ENCODE results near the gene ST6GALNAC4.

The ST6GALNAC4 gene

GRCh38 chr9:127930231-127931091, 13.6 kb upstream of the ST6GALNAC4 start, which contains the start of gene PIP5KL1:
Gene PIP5KL1, minus strand, starts transcription at chr9:127930777. Its CDS starts 25 bp downstream, at chr9:127930752.
- H3K4me3 ChIP-seq (ENCODE audit: low read depth, low read length) = peak within 1 kb of the TSS; percentile 64
- TF ChIP-seq CTCF (IDR thresholded peaks at IDR 0.05; ENCODE audit: borderline replicate concordance, insufficient read depth, low read depth, low read length) = no peak

- H3K4me3 ChIP-seq (ENCODE audit: low read depth, low read length) = no peak overlapping the region
- TF ChIP-seq CTCF (IDR thresholded peaks at IDR 0.05; ENCODE audit: borderline replicate concordance, insufficient read depth, low read depth, low read length) = no peak
Measured at GRCh38 chr9:127929625-127929979, 12.8 kb upstream of the ST6GALNAC4 start.

GRCh38 chr9:127928676-127929624, 12.1 kb upstream of the ST6GALNAC4 start:
- TF ChIP-seq CTCF (IDR thresholded peaks at IDR 0.05; ENCODE audit: borderline replicate concordance, insufficient read depth, low read depth, low read length) = no peak
- H3K4me3 ChIP-seq (ENCODE audit: low read depth, low read length) = no peak overlapping the region

- TF ChIP-seq CTCF (IDR thresholded peaks at IDR 0.05; ENCODE audit: borderline replicate concordance, insufficient read depth, low read depth, low read length) = no peak
- no peak overlapping the region for H3K4me3 ChIP-seq (ENCODE audit: low read depth, low read length)
Measured at GRCh38 chr9:127927988-127928675, 11.3 kb upstream of the ST6GALNAC4 start.

GRCh38 chr9:127927201-127927987, 10.6 kb upstream of the ST6GALNAC4 start:
- no peak for TF ChIP-seq CTCF (IDR thresholded peaks at IDR 0.05; ENCODE audit: borderline replicate concordance, insufficient read depth, low read depth, low read length)
- H3K4me3 ChIP-seq (ENCODE audit: low read depth, low read length) = peak overlapping the region; percentile 37

GRCh38 chr9:127926906-127927200, 10.0 kb upstream of the ST6GALNAC4 start:
- H3K4me3 ChIP-seq (ENCODE audit: low read depth, low read length) = peak overlapping the region; percentile 37
- no peak for TF ChIP-seq CTCF (IDR thresholded peaks at IDR 0.05; ENCODE audit: borderline replicate concordance, insufficient read depth, low read depth, low read length)
